Measurements from ENCODE around the gene PSMG3.

PSMG3 gene

GRCh38 chr7:1608318-1608717 lies 38.5 kb upstream of the PSMG3 start:
- no peaks in the 10 kb centered on the region for H3K36me3 ChIP-seq (ENCODE audit: control insufficient read depth in 2 of 2, insufficient read depth in 1 of 2, low read length in 2 of 2)
- no peak overlapping the region for H3K4me3 ChIP-seq (ENCODE audit: low read depth, low read length)
- POLR2A ChIA-PET: no interaction called here
- no peaks in the 10 kb centered on the region for H3K9me3 ChIP-seq (ENCODE audit: control insufficient read depth, insufficient read depth, low read depth, low read length)
- CTCF ChIA-PET: no interaction called here
- TF ChIP-seq, protein P1, sequence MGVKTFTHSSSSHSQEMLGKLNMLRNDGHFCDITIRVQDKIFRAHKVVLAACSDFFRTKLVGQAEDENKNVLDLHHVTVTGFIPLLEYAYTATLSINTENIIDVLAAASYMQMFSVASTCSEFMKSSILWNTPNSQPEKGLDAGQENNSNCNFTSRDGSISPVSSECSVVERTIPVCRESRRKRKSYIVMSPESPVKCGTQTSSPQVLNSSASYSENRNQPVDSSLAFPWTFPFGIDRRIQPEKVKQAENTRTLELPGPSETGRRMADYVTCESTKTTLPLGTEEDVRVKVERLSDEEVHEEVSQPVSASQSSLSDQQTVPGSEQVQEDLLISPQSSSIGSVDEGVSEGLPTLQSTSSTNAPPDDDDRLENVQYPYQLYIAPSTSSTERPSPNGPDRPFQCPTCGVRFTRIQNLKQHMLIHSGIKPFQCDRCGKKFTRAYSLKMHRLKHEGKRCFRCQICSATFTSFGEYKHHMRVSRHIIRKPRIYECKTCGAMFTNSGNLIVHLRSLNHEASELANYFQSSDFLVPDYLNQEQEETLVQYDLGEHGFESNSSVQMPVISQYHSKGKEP (tag by site-specific recombination; IDR thresholded peaks at IDR 0.05): no peak
- TF ChIP-seq REPIN1 (tag by site-specific recombination; IDR thresholded peaks at IDR 0.05; ENCODE audit: low read depth) (no peak), ZNF16 (tag by site-specific recombination; IDR thresholded peaks at IDR 0.05; ENCODE audit: low read depth) (no peak), ZNF280C (tag by site-specific recombination; IDR thresholded peaks at IDR 0.05) (no peak), ZNF404 (tag by site-specific recombination; IDR thresholded peaks at IDR 0.05) (no peak), ZNF776 (tag by site-specific recombination; IDR thresholded peaks at IDR 0.05; ENCODE audit: borderline replicate concordance) (no peak), ZBTB11 (tag by site-specific recombination; conservative IDR thresholded peaks at IDR 0.05; ENCODE audit: low read depth) (no peak), YY1 (tag by site-specific recombination; IDR thresholded peaks at IDR 0.05) (no peak)
- H3K27ac ChIP-seq (ENCODE audit: extremely low read depth, low read depth, low read length): no peak overlapping the region
- H3K4me1 ChIP-seq (ENCODE audit: control insufficient read depth, insufficient read depth, low read length): no peaks in the 10 kb centered on the region

GRCh38 chr7:1607696-1608095 lies 37.9 kb upstream of the PSMG3 start:
- ChIA-PET CTCF (interaction anchor here (0.5 kb wide), 1 partner anchor 79 kb away, joined by 3 read pairs; no protein-coding TSS in a partner anchor), POLR2A (no interaction called here)
- Histone ChIP-seq H3K27ac (ENCODE audit: extremely low read depth, low read depth, low read length) (no peak overlapping the region), H3K4me3 (ENCODE audit: low read depth, low read length) (no peak overlapping the region), H3K4me1 (ENCODE audit: control insufficient read depth, insufficient read depth, low read length) (no peaks in the 10 kb centered on the region), H3K9me3 (ENCODE audit: control insufficient read depth, insufficient read depth, low read depth, low read length) (no peaks in the 10 kb centered on the region), H3K36me3 (ENCODE audit: control insufficient read depth in 2 of 2, insufficient read depth in 1 of 2, low read length in 2 of 2) (no peaks in the 10 kb centered on the region)
- TF ChIP-seq ZNF138 (tag by site-specific recombination; IDR thresholded peaks at IDR 0.05; ENCODE audit: borderline replicate concordance) (no peak), ZNF449 (tag by site-specific recombination; IDR thresholded peaks at IDR 0.05) (peak; percentile 58; the same call in 1 of the 2 replicates), ZNF658 (tag by site-specific recombination; IDR thresholded peaks at IDR 0.05) (no peak)

GRCh38 chr7:1607001-1607400 lies 37.2 kb upstream of the PSMG3 start:
- POLR2A ChIA-PET: no interaction called here
- H3K9me3 ChIP-seq (ENCODE audit: control insufficient read depth, insufficient read depth, low read depth, low read length): no peaks in the 10 kb centered on the region
- H3K27ac ChIP-seq (ENCODE audit: extremely low read depth, low read depth, low read length): no peak overlapping the region
- H3K4me3 ChIP-seq (ENCODE audit: low read depth, low read length): no peak overlapping the region
- no peaks in the 10 kb centered on the region for H3K36me3 ChIP-seq (ENCODE audit: control insufficient read depth in 2 of 2, insufficient read depth in 1 of 2, low read length in 2 of 2)
- no peaks in the 10 kb centered on the region for H3K4me1 ChIP-seq (ENCODE audit: control insufficient read depth, insufficient read depth, low read length)
- CTCF ChIA-PET: interaction anchor here (0.6 kb wide), 1 partner anchor 131 kb away, joined by 3 read pairs; no protein-coding TSS in a partner anchor
- TF ChIP-seq, protein P2, sequence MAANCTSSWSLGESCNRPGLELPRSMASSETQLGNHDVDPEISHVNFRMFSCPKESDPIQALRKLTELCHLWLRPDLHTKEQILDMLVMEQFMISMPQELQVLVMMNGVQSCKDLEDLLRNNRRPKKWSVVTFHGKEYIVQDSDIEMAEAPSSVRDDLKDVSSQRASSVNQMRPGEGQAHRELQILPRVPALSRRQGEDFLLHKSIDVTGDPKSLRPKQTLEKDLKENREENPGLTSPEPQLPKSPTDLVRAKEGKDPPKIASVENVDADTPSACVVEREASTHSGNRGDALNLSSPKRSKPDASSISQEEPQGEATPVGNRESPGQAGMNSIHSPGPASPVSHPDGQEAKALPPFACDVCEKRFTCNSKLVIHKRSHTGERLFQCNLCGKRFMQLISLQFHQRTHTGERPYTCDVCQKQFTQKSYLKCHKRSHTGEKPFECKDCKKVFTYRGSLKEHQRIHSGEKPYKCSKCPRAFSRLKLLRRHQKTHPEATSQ (tag by site-specific recombination; IDR thresholded peaks at IDR 0.05): no peak
- TF ChIP-seq PRDM1 (tag by site-specific recombination; IDR thresholded peaks at IDR 0.05) (peak; percentile 59; the same call in 1 of the 2 replicates), ZNF133 (tag by site-specific recombination; IDR thresholded peaks at IDR 0.05) (no peak), ZNF596 (tag by site-specific recombination; IDR thresholded peaks at IDR 0.05) (peak; percentile 71), ZBTB7A (tag by site-specific recombination; IDR thresholded peaks at IDR 0.05; ENCODE audit: low read depth) (no peak)
- TF ChIP-seq, protein P3, sequence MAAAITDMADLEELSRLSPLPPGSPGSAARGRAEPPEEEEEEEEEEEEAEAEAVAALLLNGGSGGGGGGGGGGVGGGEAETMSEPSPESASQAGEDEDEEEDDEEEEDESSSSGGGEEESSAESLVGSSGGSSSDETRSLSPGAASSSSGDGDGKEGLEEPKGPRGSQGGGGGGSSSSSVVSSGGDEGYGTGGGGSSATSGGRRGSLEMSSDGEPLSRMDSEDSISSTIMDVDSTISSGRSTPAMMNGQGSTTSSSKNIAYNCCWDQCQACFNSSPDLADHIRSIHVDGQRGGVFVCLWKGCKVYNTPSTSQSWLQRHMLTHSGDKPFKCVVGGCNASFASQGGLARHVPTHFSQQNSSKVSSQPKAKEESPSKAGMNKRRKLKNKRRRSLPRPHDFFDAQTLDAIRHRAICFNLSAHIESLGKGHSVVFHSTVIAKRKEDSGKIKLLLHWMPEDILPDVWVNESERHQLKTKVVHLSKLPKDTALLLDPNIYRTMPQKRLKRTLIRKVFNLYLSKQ (tag by site-specific recombination; IDR thresholded peaks at IDR 0.05; ENCODE audit: borderline replicate concordance): no peak
- TF ChIP-seq, protein P4, sequence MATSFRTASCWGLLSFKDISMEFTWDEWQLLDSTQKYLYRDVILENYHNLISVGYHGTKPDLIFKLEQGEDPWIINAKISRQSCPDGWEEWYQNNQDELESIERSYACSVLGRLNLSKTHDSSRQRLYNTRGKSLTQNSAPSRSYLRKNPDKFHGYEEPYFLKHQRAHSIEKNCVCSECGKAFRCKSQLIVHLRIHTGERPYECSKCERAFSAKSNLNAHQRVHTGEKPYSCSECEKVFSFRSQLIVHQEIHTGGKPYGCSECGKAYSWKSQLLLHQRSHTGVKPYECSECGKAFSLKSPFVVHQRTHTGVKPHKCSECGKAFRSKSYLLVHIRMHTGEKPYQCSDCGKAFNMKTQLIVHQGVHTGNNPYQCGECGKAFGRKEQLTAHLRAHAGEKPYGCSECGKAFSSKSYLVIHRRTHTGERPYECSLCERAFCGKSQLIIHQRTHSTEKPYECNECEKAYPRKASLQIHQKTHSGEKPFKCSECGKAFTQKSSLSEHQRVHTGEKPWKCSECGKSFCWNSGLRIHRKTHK (tag by site-specific recombination; IDR thresholded peaks at IDR 0.05): no peak

All from HEK293 (cell line).